GM19438 (cell line): ENCODE results near the gene B3GNT4.
A peak's percentile ranks its signal among the peaks of the same experiment; 100 is the strongest.
"Not testable (repeated sequence)": the region's sequence is repeated elsewhere in the genome, so short reads cannot be mapped to it uniquely, and the experiment has no call there.

Source experiments
- ATAC-seq: cut with Tn5 transposase; IDR thresholded peaks from one replicate; pipeline ENCODE4 v1.9.1; 2021; ENCODE audit warnings: low read depth; ENCODE audit not compliant: unreplicated experiment

B3GNT4 gene

DNA sequence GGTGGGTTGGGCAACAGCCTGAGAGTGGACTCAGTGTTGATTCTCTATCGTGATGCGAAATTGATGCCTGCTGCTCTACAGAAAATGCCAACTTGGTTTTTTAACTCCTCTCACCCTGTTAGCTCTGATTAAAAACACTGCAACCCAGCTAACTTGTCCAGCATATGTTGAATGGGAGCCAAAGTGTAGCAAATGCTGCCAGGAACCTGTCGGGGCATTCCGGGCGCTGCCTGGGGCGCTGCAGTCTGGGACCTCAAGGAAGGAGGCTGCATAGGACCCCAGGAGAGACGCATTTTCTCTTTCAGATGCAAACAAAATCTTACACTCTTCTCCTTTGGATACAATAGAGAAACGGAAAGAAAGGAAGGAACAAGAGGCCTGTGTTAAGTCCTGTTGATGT is 3.9 kb downstream of the B3GNT4 start:
- no peak for ATAC-seq

DNA sequence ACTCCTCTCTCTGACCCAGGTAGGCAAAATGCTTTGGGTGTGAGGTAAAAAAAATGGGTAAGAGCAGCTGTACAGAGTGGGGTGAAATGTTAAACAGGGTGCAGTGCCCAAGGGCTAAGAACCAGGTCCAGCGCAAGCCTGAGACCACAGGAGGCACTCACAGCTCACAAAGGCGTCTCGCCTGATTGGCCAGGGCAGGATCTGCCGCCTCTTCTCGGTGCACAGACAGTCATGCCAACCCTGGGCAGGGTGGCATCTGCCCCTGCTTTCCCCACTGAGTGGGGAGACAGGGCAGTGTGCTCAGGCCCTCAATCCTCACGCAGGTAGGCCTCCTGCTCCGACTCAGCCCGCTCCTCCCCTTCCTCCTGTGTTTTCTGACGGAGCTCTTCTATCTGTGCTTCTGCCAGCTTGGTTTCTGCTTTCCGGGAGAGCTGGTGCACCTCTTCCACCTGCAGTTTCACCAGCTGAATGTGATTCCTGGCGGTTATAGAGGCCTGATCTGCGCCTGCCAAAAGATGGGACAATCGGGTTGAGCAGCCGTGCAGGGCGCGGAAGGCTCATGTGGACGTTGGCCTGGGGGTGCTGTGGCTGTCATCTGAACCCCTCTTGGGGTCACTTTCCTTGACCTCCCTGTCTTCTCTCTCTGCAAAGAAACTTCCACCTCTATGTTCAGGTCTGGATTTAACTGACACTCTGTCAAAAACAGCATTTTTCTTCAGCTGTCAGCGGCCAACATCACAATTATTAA is 4.7 kb downstream of the B3GNT4 start:
- ATAC-seq: no peak

DNA sequence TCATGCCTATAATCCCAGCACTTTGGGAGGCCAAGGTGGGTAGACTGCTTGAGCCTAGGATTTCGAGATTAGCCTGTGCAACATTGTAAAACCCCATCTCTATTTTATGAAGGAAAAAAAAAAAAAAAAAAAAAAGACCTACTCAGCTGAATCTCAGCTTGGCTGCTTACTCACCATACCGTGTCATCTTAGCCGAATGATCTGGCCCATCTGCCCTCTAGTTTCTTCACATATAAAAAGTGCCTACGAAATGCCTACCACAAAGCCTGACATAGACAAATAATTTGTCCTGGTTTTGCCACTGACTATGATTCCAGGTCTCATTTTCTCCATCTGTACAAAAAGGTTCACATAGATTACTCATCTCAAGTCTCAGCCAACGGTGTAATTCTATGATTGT is 12.3 kb downstream of the B3GNT4 start:
- no peak for ATAC-seq

DNA sequence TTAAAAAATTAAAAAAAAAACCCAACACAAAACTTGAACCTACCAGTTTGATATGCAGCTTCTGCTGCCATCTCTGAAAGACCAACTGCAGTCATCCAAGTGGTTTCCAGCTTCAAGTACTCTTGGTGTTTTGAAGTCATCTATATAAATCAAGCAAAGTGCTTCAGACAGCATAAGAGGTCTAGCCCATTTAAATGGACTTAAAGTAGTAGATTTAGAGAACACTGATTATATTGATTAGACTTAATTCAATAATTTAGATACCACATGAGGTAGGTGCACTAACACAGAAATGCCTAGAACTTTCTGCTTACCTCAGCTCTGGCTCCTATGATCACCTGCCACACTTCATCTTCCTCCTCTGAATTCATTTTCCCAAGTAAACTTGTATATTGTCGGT is 12.9 kb downstream of the B3GNT4 start:
- no peak for ATAC-seq

DNA sequence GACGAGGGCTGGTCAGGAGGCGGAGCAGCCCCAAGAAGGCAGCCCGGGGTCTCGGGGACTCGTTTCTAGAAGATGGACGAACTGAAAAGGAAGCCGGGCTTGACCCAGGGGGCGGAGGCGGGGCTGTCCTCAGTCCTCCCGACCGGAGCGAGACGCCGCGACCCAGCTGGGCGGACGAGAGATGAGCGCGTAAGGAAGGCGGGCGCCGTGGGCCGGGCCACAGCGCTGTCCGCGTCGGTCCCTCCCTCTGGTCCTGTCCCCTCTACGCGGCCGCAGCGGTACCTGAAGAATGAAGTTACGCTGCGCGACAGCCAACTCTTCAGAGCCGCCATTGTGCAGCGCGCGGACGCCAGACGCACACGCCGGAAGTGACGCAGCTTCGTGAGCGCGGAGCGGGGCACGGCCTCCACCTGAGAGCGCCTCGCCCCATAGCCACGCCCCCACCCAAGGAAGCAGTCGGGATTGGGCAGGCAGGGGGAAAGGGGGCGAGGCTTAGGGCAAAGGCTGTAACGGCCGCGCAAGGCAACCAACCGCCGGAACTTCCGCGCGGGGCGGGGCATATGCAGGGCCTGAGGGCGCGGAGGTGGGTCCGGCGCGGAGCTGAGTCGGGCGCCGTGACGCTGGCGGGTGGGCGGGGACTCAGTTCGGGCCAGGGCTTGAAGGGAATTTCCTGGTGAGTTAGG is 22.3 kb downstream of the B3GNT4 start, which contains the start of gene DIABLO:
DIABLO (minus strand) TSS at position 370 of the 683 bp plus-strand sequence; CDS start at position 332, 38 bp downstream.
- peak; percentile 90 for ATAC-seq

DNA sequence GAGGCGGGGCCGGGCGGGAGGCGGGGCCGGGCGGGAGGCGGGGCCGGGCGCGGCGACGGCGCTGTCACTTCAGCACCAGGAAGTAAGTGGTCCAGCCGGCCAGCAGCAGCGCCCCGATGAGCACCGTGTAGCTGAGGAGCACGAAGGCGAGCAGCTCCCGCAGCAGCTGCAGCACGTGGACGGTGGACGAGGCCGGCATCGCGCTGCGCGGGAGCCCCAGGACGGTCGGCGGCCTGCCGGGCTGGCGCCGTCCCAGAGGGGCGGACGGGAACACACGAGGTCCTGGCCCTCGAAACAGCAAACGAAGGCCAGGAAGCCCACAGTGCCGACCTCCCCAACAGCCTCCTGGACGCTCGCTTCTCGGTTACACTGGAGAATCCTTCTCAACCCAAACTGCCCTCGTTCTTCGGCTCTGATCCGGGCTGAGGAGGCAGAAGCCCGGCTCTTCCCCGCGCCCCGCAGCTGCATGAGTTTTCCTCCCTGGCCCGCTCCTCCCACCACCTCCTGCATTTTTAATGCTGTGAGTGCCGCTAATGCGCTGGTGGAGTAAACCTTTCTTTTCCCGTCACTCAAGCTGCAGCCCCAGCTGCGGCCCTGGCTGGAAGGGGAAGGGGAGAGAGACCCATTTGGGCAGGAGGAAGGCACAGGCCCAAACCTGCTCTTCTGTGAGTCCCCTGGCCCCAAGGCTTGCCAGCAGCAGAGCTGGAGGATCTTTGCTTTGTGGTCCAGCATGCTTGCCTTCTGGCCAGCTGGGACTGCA is 23.0 kb downstream of the B3GNT4 start:
- ATAC-seq: no peak

DNA sequence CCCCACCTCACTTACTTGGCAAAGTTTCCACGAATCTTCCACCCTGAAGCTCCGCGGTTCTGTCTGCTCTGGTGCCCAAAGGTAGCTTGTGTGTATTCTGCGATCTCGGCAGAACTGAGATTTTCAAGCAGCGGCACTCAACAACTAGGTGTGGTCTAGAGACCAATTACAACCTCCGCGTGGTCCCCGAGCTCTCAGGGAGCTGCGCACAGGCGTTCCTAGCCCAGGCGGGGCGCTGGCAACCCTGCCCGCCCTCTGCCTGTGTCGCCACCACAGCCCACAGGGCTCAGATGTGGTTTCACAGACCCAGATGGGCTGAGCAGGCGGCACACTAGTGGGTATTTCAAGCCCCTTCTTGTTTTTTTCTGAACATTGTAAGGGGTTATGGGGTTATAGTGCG is 23.8 kb downstream of the B3GNT4 start:
- ATAC-seq: no peak

DNA sequence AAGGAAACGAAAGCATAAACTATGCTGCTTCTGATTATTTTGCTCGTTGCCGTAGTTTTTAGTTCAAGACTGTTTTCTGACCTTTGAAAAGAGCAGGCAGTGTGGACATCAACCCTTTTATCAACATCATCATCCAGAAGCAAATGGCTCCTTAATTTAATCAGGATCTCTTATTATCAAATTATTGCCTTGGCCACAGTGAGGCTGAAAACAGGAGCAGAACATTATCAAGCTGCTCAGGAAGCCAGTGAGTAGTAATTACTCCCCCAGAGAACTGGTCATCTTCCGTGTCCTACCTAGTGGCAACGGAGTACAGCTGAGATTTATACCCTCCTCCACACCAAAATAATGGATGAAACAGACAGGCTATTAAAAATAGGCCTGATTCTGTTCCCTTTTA is 24.6 kb downstream of the B3GNT4 start:
- no peak for ATAC-seq

DNA sequence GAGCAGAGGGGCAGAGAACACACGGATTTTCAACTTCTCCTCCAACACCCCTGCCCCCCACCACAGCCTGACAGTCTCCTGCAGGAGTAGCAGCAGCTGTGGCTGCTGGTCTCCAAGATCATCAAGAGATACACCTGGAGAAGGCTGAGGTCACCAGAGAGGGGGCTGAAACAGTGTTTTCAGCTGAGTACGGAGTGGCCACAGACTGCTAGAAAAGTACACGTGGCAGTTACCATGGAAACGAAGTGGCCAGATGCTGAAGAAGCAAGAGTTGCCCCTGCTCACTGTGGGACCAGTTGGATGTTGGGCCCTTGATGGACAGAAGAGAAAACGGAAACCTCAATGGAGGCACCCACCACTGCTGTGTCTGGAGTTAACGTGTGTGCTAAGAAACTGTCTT is 27.3 kb downstream of the B3GNT4 start:
- no peak for ATAC-seq

DNA sequence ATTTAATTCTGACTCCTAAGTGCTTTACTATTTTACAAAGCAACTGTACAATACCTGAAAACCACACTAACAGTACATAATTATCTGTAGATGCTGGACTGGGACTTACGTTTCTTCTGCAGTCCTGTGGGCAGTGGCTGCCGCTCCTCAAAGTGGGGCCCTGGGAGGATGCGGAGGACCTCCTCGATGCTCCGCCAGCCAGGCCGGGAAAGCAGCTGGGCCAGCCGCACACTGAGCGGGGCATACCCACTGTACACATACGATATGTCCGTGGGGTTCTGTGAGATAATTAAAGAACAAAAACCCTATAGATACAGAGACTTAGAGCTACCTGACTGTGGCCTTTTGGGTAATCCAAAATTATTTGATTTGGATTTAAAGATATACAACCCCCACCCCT is 29.2 kb downstream of the B3GNT4 start:
- no peak for ATAC-seq

DNA sequence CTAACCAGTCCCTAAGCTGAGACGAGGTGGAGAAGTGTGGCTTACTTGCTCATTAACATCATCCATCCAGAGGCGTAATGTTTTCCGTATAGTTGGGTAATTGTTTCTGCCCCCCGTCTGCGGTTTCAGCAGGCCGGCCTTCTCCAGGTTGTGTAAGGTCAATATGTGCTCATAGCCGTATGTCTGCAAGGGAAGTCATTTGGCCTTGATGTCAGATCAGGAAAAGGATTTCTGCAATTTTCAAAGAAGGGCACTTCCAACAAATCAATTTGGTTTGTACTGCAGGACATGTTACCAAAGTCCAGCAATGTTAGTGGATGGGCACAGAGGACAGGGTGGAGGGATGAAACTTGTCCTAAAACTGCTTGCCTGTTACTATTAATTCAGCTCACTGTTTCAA is 32.2 kb downstream of the B3GNT4 start:
- no peak for ATAC-seq

DNA sequence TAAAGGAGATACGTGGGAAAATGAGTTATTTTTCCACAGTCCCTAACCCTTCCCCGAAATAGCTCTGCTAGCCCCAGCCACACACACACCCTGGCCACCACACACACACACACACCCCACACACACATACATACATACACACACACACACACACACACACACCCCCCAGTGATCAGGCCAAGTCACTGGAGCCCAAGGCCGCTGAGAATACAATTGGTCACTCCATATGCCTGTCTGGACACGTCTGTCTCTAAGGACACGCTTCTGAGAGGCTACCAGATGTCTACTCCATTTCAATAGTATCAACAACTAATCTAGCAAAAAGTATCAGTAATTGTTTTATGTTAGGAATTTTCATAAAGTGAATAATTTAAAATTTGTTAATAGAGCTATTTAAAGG is 35.4 kb downstream of the B3GNT4 start:
- no peak for ATAC-seq

DNA sequence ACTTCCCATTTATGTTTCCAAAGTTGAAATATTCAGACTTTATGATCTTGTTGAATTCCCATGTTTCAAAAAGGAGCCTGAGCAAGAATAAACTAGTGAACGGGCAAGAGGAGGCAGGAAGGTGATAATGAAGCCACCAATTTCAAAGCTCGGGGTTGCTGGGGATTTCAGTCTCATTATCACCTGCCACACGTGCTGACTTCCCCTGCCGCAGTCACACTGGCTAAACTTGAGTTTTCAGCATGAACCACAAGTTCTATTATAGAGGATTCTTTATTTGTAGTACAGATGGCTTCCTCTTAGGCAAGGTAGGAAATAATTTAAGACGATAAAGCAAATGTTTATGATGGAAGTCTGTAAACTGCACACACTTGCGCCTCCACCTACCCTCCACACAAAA is 40.5 kb downstream of the B3GNT4 start:
- no peak for ATAC-seq

DNA sequence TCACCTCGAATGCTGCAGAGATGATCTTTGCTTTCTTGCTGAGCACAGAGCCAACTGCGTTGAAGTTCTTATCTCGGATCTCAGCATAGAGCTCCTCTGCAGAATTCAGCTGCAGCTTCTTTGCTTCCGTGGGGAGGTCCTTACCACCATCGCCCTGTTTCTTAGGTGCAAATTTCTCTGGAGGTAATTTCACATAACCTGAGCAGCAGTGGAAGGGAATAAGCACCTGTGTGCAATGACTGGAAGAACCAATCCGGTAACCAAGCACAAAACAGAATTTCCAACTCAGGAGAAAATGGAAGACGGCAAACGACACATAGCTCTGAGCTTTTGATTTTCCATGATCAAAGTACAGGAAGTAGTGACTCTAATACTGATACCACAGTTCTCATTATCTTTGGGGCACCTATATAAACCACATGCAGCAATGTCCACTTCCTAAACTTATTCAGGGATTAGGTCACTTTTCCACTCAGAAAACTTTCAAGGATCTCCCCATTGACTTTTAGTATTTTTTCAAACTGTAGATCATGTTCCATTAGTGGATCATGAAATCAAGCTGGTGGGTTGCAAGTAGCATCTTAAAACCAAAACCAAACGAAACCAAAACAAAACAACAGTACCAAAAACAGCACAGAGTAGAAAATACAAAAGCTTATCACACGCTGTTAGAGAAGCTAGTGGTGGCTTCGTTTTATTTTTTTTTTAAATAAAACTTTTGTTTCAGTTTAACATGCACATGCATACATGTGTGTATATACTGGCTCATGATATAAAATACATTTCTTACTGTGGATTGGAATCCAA is 41.3 kb downstream of the B3GNT4 start:
- no peak for ATAC-seq

DNA sequence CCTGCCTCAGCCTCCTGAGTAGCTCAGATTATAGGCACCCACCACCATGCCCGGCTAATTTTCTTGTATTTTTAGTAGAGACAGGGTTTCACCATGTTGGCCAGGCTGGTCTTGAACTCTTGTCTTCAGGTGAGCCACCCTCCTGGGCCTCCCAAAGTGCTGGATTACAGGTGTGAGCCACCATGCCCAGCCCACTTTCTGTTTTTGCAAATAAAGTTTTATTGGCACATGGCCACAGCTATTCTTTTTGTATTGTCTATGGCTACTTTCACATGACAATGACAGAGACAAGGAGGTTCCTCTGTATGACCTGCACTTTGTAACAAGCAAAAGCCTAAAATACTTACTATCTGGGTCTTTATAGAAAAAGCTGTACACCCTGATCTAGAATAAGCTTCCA is 42.0 kb downstream of the B3GNT4 start:
- ATAC-seq: no peak

DNA sequence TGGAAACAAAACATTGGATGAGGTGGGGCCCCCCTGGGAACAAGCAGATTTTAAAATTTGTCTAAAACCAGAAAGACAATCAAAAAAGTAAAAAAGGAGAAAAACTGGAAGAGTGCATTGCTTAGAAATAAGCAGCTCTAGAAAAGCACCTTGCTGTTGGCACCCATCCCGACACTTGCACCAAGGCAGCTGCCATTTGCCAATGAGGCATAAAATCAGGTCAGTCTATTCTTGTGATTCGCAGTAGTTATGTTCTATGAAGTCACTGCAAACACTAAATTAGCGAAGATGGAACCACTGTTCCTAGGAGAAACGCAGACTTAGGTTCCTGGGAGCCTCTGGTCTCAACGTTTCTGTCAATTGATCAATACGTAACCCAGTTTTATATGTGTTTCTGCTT is 46.5 kb downstream of the B3GNT4 start:
- no peak for ATAC-seq

DNA sequence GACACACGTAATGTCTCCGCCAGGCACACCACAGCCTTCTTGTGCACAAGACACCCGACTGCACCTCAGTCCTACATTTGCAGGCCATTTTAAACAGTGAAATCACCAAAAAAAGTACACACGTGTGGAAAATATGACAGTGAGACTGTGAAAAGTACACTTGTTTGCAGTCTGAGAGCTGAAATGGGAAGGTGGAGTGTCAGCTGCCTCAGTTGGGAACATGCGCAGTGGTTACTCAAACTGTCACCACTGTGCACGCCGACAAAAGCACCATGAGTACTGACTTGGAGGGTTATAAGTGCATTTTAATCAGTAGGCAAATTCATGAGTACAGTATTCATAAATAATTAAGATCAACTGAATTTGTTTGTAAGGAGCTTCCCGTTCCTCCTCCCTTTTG is 47.0 kb downstream of the B3GNT4 start:
- no peak for ATAC-seq

DNA sequence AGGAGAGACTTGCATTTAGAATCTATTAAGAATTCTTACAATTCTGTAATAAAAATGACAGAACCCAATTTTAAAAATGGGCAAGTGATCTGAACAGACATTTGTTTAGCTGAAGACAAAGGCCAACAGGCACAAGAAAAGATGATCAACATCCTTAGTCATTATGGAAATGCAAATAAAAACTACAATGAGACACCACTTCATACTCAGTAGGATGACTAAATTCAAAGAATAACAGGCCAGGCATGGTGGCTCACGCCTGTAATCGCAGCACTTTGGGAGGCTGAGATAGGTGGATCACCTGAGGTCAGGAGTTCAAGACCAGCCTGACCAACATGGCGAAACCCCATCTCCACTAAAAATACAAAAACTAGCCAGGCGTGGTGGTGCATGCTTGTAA is 55.0 kb downstream of the B3GNT4 start:
- not testable (repeated sequence) for ATAC-seq
